ENCODE data around the gene ACTR5. TPM values are rescaled to one million over a fixed set of nuclear protein-coding genes. Genes with fewer than 3 reads are reported as not detected.
A peak's percentile ranks its signal among the peaks of the same experiment; 100 is the strongest.

ACTR5 gene
- total and polyA plus RNA-seq, 2 of the 13 experiments (the other 11 are each of a cell fraction or from before 2014, with no cell fraction given): 19.5 to 20.5 TPM

GRCh38 chr20:38748097-38748860, at the start of gene ACTR5 (continued):
- TF ChIP-seq TARDBP (CRISPR knock-in tag; IDR thresholded peaks at IDR 0.05) (peak; percentile 86), MAF1 (CRISPR knock-in tag; IDR thresholded peaks at IDR 0.05; ENCODE audit: borderline replicate concordance) (peak; percentile 93; the same call in 1 of the 2 replicates), NFYB (CRISPR knock-in tag; IDR thresholded peaks at IDR 0.05) (peak; percentile 42; the same call in 1 of the 2 replicates), FIP1L1 (IDR thresholded peaks at IDR 0.05; ENCODE audit: borderline replicate concordance, insufficient read depth, low read depth, low read length) (no peak), DBP (CRISPR knock-in tag; IDR thresholded peaks at IDR 0.05; ENCODE audit: not compliant biosample characterization) (peak; percentile 97), ZBTB21 (CRISPR knock-in tag; IDR thresholded peaks at IDR 0.05) (no peak), ZNF713 (CRISPR knock-in tag; IDR thresholded peaks at IDR 0.05) (peak; percentile 100), HMG20A (CRISPR knock-in tag; IDR thresholded peaks at IDR 0.05; ENCODE audit: borderline replicate concordance) (no peak), SNRNP70 (IDR thresholded peaks at IDR 0.05; ENCODE audit: low read depth, low read length) (no peak), PATZ1 (CRISPR knock-in tag; IDR thresholded peaks at IDR 0.05) (peak; percentile 53), ZSCAN30 (CRISPR knock-in tag; IDR thresholded peaks at IDR 0.05) (no peak), ZNF773 (CRISPR knock-in tag; IDR thresholded peaks at IDR 0.05; ENCODE audit: borderline replicate concordance) (peak; percentile 95; the same call in 1 of the 2 replicates), PHB2 (IDR thresholded peaks at IDR 0.05; ENCODE audit: partially characterized antibody) (no peak), ZNF33B (CRISPR knock-in tag; IDR thresholded peaks at IDR 0.05) (peak; percentile 97), MLXIP (CRISPR knock-in tag; IDR thresholded peaks at IDR 0.05; ENCODE audit: borderline replicate concordance) (peak; percentile 88; the same call in 1 of the 2 replicates), TFDP1 (CRISPR knock-in tag; IDR thresholded peaks at IDR 0.05; ENCODE audit: borderline replicate concordance) (peak; percentile 84; the same call in 1 of the 2 replicates), BRCA1 (CRISPR knock-in tag; IDR thresholded peaks at IDR 0.05) (peak; percentile 96; the same call in 1 of the 2 replicates)
